ENCODE measurements around the gene ERGIC2.
"Not testable (repeated sequence)": the region's sequence is repeated elsewhere in the genome, so short reads cannot be mapped to it uniquely, and the experiment has no call there.

Gene ERGIC2

GRCh38 chr12:29403991-29404390 lies 23.0 kb upstream of the ERGIC2 start:
- H3K4me3 ChIP-seq (ENCODE audit: low read length), result no peak overlapping the region
- no peaks in the 10 kb centered on the region; the same call in 1 of the 2 replicates for H3K27me3 ChIP-seq (ENCODE audit: insufficient read depth, low read length)
- no peak overlapping the region for H3K9ac ChIP-seq (ENCODE audit: low read depth, low read length)
- H3K27ac ChIP-seq (ENCODE audit: low read depth, low read length), result no peak overlapping the region
- no peaks in the 10 kb centered on the region for H3K4me1 ChIP-seq (ENCODE audit: insufficient read depth, low read length)
- no peaks in the 10 kb centered on the region for H3K36me3 ChIP-seq (ENCODE audit: insufficient read depth, low read length)
- H3K9me3 ChIP-seq (ENCODE audit: insufficient read depth, low read depth, low read length), result no peaks in the 10 kb centered on the region
- 78% methylated on average over 4 of the region's 4 CpGs for WGBS

DNA sequence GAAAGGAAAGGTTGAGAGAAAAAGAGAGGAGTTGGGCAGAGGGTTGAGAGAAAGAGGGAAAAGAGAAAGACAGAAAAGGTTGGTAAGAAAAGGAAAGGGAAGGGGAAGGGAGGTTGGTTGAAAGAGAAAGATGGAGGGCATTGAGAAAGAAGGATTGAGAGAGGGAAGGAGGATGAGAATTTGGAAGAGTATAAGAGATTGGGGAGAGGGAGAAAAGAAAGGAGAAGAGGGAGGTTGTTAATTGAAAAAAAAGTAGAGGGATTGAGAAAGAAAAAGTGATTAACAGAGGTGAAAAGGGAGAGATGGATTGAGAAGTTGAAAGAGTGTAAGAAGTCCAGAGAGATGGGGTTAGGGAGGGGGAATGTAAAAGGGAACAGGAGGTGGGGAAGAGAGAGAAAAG lies 21.5 kb upstream of the ERGIC2 start:
- H3K4me1 ChIP-seq (ENCODE audit: insufficient read depth, low read length), result no peaks in the 10 kb centered on the region
- H3K9ac ChIP-seq (ENCODE audit: low read depth, low read length), result no peak overlapping the region
- no peaks in the 10 kb centered on the region for H3K36me3 ChIP-seq (ENCODE audit: insufficient read depth, low read length)
- H3K27ac ChIP-seq (ENCODE audit: low read depth, low read length), result no peak overlapping the region
- H3K27me3 ChIP-seq (ENCODE audit: insufficient read depth, low read length), result no peaks in the 10 kb centered on the region; the same call in 1 of the 2 replicates
- H3K4me3 ChIP-seq (ENCODE audit: low read length), result no peak overlapping the region
- H3K9me3 ChIP-seq (ENCODE audit: insufficient read depth, low read depth, low read length), result no peaks in the 10 kb centered on the region

DNA sequence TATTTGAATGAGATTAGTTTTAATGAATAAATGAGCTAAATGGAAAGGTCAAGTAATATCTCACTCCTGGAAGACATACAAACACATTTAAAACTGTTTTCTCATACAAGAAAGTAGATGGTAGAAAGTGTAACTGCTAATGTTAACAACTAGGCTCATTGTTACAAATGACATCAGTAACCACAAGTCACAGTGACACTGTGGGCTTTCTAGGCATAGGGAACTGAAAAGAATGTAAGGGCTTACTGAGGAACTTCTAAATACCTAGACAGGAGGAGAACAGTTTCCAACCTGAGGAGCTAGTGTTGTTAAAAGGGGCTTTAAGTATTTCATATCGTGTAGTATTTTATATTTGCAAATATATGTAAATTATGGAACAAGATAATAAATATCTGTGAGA lies 17.5 kb upstream of the ERGIC2 start:
- Histone ChIP-seq H3K9me3 (ENCODE audit: insufficient read depth, low read depth, low read length) (no peaks in the 10 kb centered on the region), H3K36me3 (ENCODE audit: insufficient read depth, low read length) (no peaks in the 10 kb centered on the region), H3K4me1 (ENCODE audit: insufficient read depth, low read length) (no peaks in the 10 kb centered on the region), H3K27ac (ENCODE audit: low read depth, low read length) (no peak overlapping the region), H3K9ac (ENCODE audit: low read depth, low read length) (no peak overlapping the region), H3K27me3 (ENCODE audit: insufficient read depth, low read length) (no peaks in the 10 kb centered on the region; the same call in 1 of the 2 replicates), H3K4me3 (ENCODE audit: low read length) (no peak overlapping the region)
- no CpG with 5 or more reads among the region's 1 CpG for WGBS

GRCh38 chr12:29396774-29397173 lies 15.8 kb upstream of the ERGIC2 start:
- 93% methylated on average over 3 of the region's 3 CpGs for WGBS
- Histone ChIP-seq H3K27ac (ENCODE audit: low read depth, low read length) (no peak overlapping the region), H3K36me3 (ENCODE audit: insufficient read depth, low read length) (no peaks in the 10 kb centered on the region), H3K4me3 (ENCODE audit: low read length) (no peak overlapping the region), H3K9me3 (ENCODE audit: insufficient read depth, low read depth, low read length) (no peaks in the 10 kb centered on the region), H3K9ac (ENCODE audit: low read depth, low read length) (no peak overlapping the region), H3K4me1 (ENCODE audit: insufficient read depth, low read length) (no peaks in the 10 kb centered on the region), H3K27me3 (ENCODE audit: insufficient read depth, low read length) (no peaks in the 10 kb centered on the region; the same call in 1 of the 2 replicates)

- Histone ChIP-seq H3K27me3 (ENCODE audit: insufficient read depth, low read length) (no peaks in the 10 kb centered on the region; the same call in 1 of the 2 replicates), H3K9ac (ENCODE audit: low read depth, low read length) (no peak overlapping the region), H3K27ac (ENCODE audit: low read depth, low read length) (no peak overlapping the region), H3K36me3 (ENCODE audit: insufficient read depth, low read length) (no peaks in the 10 kb centered on the region), H3K9me3 (ENCODE audit: insufficient read depth, low read depth, low read length) (no peaks in the 10 kb centered on the region), H3K4me1 (ENCODE audit: insufficient read depth, low read length) (no peaks in the 10 kb centered on the region), H3K4me3 (ENCODE audit: low read length) (no peak overlapping the region)
- WGBS, result 89% methylated on average over 1 of the region's 1 CpG
These were observed 14.4 kb upstream of the ERGIC2 start for GRCh38 chr12:29395356-29395755.

GRCh38 chr12:29390419-29390818 lies 9.4 kb upstream of the ERGIC2 start:
- H3K36me3 ChIP-seq (ENCODE audit: insufficient read depth, low read length); H3K27ac ChIP-seq (ENCODE audit: low read depth, low read length): not testable (repeated sequence)
- WGBS, result 86% methylated on average over 3 of the region's 3 CpGs

GRCh38 chr12:29389295-29389919 lies 8.4 kb upstream of the ERGIC2 start:
- Histone ChIP-seq H3K27ac (ENCODE audit: low read depth, low read length) (no peak overlapping the region), H3K27me3 (ENCODE audit: insufficient read depth, low read length) (no peaks in the 10 kb centered on the region), H3K4me1 (ENCODE audit: insufficient read depth, low read length) (no peaks in the 10 kb centered on the region), H3K36me3 (ENCODE audit: insufficient read depth, low read length) (no peaks in the 10 kb centered on the region), H3K9ac (ENCODE audit: low read depth, low read length) (no peak overlapping the region), H3K9me3 (ENCODE audit: insufficient read depth, low read depth, low read length) (no peaks in the 10 kb centered on the region), H3K4me3 (ENCODE audit: low read length) (no peak overlapping the region)
- 97% methylated on average over 65 of the region's 65 CpGs for WGBS

More at GRCh38 chr12:29390419-29390818, 9.4 kb upstream of the ERGIC2 start:
- H3K4me3 ChIP-seq (ENCODE audit: low read length); H3K9me3 ChIP-seq (ENCODE audit: insufficient read depth, low read depth, low read length); H3K4me1 ChIP-seq (ENCODE audit: insufficient read depth, low read length); H3K27me3 ChIP-seq (ENCODE audit: insufficient read depth, low read length); H3K9ac ChIP-seq (ENCODE audit: low read depth, low read length): not testable (repeated sequence)

DNA sequence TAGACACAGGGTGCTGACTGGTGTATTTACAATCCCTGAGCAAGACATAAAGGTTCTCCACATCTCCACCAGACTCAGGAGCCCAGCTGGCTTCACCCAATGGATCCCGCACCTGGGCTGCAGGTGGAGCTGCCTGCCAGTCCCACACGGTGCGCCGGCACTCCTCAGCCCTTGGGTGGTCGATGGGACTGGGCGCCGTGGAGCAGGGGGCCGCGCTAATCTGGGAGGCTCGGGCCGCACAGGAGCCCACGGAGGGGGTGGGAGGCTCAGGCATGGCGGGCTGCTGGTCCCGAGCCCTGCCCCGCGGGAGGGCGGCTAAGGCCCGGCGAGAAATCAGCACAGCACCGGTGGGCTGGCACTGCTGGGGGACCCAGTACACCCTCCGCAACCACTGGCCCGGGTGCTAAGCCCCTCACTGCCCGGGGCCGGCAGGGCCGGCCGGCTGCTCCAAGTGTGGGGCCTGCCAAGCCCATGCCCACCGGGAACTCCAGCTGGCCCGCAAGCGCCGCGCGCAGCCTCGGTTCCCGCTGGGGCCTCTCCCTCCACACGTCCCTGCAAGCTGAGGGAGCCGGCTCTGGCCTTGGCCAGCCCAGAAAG lies 5.2 kb upstream of the ERGIC2 start:
- 97% methylated on average over 36 of the region's 36 CpGs for WGBS
- not testable (repeated sequence) for H3K36me3 ChIP-seq (ENCODE audit: insufficient read depth, low read length); H3K4me1 ChIP-seq (ENCODE audit: insufficient read depth, low read length); H3K9me3 ChIP-seq (ENCODE audit: insufficient read depth, low read depth, low read length); H3K4me3 ChIP-seq (ENCODE audit: low read length); H3K27me3 ChIP-seq (ENCODE audit: insufficient read depth, low read length); H3K9ac ChIP-seq (ENCODE audit: low read depth, low read length); H3K27ac ChIP-seq (ENCODE audit: low read depth, low read length)

DNA sequence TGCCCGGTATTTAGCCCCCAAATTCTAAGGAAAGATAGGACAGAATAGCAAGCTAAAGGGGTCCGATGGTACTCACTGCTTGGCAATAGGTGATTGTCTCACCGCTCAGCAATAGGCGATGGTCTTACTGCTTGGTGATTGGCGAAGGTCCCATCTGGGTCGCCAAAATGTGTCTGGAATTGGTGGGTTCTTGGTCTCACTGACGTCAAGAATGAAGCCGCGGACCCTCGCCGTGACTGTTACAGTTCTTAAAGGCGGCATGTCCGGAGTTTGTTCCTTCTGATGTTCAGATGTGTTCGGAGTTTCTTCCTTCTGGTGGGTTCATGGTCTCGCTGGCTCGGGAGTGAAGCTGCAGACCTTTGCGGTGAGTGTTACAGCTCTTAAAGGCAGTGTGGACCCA lies 4.2 kb upstream of the ERGIC2 start:
- not testable (repeated sequence) for H3K27me3 ChIP-seq (ENCODE audit: insufficient read depth, low read length); H3K9ac ChIP-seq (ENCODE audit: low read depth, low read length); H3K27ac ChIP-seq (ENCODE audit: low read depth, low read length); H3K4me3 ChIP-seq (ENCODE audit: low read length); H3K9me3 ChIP-seq (ENCODE audit: insufficient read depth, low read depth, low read length); H3K36me3 ChIP-seq (ENCODE audit: insufficient read depth, low read length); H3K4me1 ChIP-seq (ENCODE audit: insufficient read depth, low read length)
- WGBS, result 96% methylated on average over 17 of the region's 17 CpGs

- H3K27ac ChIP-seq (ENCODE audit: low read depth, low read length), result no peak overlapping the region
- no peaks in the 10 kb centered on the region for H3K27me3 ChIP-seq (ENCODE audit: insufficient read depth, low read length)
- H3K4me3 ChIP-seq (ENCODE audit: low read length), result no peak overlapping the region
- no peak overlapping the region for H3K9ac ChIP-seq (ENCODE audit: low read depth, low read length)
- H3K4me1 ChIP-seq (ENCODE audit: insufficient read depth, low read length), result peaks cover 11% of the 10 kb centered on the region; the same call in 1 of the 2 replicates
- peaks cover 3% of the 10 kb centered on the region; the same call in 1 of the 2 replicates for H3K36me3 ChIP-seq (ENCODE audit: insufficient read depth, low read length)
- no peaks in the 10 kb centered on the region for H3K9me3 ChIP-seq (ENCODE audit: insufficient read depth, low read depth, low read length)
- 100% methylated on average over 1 of the region's 2 CpGs for WGBS
These were observed 1.3 kb upstream of the ERGIC2 start for GRCh38 chr12:29382251-29382650.

GRCh38 chr12:29376118-29376517 lies 4.9 kb downstream of the ERGIC2 start:
- Histone ChIP-seq H3K9me3 (ENCODE audit: insufficient read depth, low read depth, low read length) (no peaks in the 10 kb centered on the region), H3K4me3 (ENCODE audit: low read length) (no peak overlapping the region), H3K36me3 (ENCODE audit: insufficient read depth, low read length) (peaks cover 9% of the 10 kb centered on the region), H3K4me1 (ENCODE audit: insufficient read depth, low read length) (peaks cover 8% of the 10 kb centered on the region; the same call in 1 of the 2 replicates), H3K9ac (ENCODE audit: low read depth, low read length) (no peak overlapping the region), H3K27ac (ENCODE audit: low read depth, low read length) (no peak overlapping the region), H3K27me3 (ENCODE audit: insufficient read depth, low read length) (no peaks in the 10 kb centered on the region)
- 97% methylated on average over 2 of the region's 2 CpGs for WGBS

All from HUES64 (cell line).